KBM-7 (cell line): ENCODE measurements around the gene PSMD5.

ENCODE experiments used
- DNase-seq: peaks from one replicate; pipeline ENCODE4 v3.0.0-alpha.2; 2015
- in situ Hi-C: fragments of 300-500 bp; cut with MboI; formaldehyde crosslinking; loops from 2 replicates; pipeline ENCODE4 v1.14.3; 2020; ENCODE audit warnings: low sequenced_read_pairs, low pct_unique_long_range_greater_than_20kb, mixed read lengths

The PSMD5 gene

GRCh38 chr9:120875954-120876841 lies 33.5 kb upstream of the PSMD5 start:
- DNase-seq = peak; percentile 96
- in situ Hi-C loops = no loop called here

- no peak for DNase-seq
- in situ Hi-C loops = no loop called here
These were observed 32.9 kb upstream of the PSMD5 start for GRCh38 chr9:120875643-120875953.

GRCh38 chr9:120875195-120875565 lies 32.5 kb upstream of the PSMD5 start:
- in situ Hi-C loops = no loop called here
- DNase-seq = no peak

GRCh38 chr9:120874226-120875194 lies 31.8 kb upstream of the PSMD5 start:
- in situ Hi-C loops = no loop called here

GRCh38 chr9:120873512-120873911 lies 30.8 kb upstream of the PSMD5 start:
- in situ Hi-C loops = no loop called here

More at GRCh38 chr9:120874226-120875194, 31.8 kb upstream of the PSMD5 start:
- no peak for DNase-seq

GRCh38 chr9:120872791-120873502 lies 30.2 kb upstream of the PSMD5 start:
- in situ Hi-C loops = no loop called here
- no peak for DNase-seq

More at GRCh38 chr9:120873512-120873911, 30.8 kb upstream of the PSMD5 start:
- no peak for DNase-seq

GRCh38 chr9:120870206-120870605 lies 27.5 kb upstream of the PSMD5 start:
- no peak for DNase-seq
- in situ Hi-C loops = no loop called here

- no peak for DNase-seq
These were observed 27.0 kb upstream of the PSMD5 start for GRCh38 chr9:120869726-120870125.

GRCh38 chr9:120869360-120869687 lies 26.6 kb upstream of the PSMD5 start:
- in situ Hi-C loops = no loop called here

More at GRCh38 chr9:120869726-120870125, 27.0 kb upstream of the PSMD5 start:
- in situ Hi-C loops = no loop called here

GRCh38 chr9:120868676-120869359 lies 26.1 kb upstream of the PSMD5 start:
- peak; percentile 93 for DNase-seq
- in situ Hi-C loops = no loop called here

More at GRCh38 chr9:120869360-120869687, 26.6 kb upstream of the PSMD5 start:
- no peak for DNase-seq

GRCh38 chr9:120868339-120868675 lies 25.6 kb upstream of the PSMD5 start:
- in situ Hi-C loops = no loop called here
- DNase-seq = no peak

- DNase-seq = no peak
- in situ Hi-C loops = no loop called here
These were observed 25.1 kb upstream of the PSMD5 start for GRCh38 chr9:120867676-120868338.

- no peak for DNase-seq
- in situ Hi-C loops = no loop called here
These were observed 23.9 kb upstream of the PSMD5 start for GRCh38 chr9:120866651-120867050.

GRCh38 chr9:120865809-120866208 lies 23.1 kb upstream of the PSMD5 start:
- DNase-seq = no peak
- in situ Hi-C loops = no loop called here

GRCh38 chr9:120865176-120865575 lies 22.5 kb upstream of the PSMD5 start:
- in situ Hi-C loops = no loop called here
- DNase-seq = no peak

- in situ Hi-C loops = no loop called here
- no peak for DNase-seq
These were observed 22.0 kb upstream of the PSMD5 start for GRCh38 chr9:120864719-120865118.

- no peak for DNase-seq
- in situ Hi-C loops = no loop called here
These were observed 21.1 kb upstream of the PSMD5 start for GRCh38 chr9:120863833-120864232.

- DNase-seq = no peak
- in situ Hi-C loops = no loop called here
These were observed 19.7 kb upstream of the PSMD5 start for GRCh38 chr9:120862452-120862851.

- in situ Hi-C loops = no loop called here
- no peak for DNase-seq
These were observed 19.2 kb upstream of the PSMD5 start for GRCh38 chr9:120861935-120862334.
